NCI-H2029 treated with DMSO at 0.1 percent for 48 hours (cell line): ENCODE measurements around the gene CENPP.

Source experiments
- DNase-seq: peaks from one replicate; lab custom pipeline; 2025; lab: John Stamatoyannopoulos, UW

CENPP gene

DNA sequence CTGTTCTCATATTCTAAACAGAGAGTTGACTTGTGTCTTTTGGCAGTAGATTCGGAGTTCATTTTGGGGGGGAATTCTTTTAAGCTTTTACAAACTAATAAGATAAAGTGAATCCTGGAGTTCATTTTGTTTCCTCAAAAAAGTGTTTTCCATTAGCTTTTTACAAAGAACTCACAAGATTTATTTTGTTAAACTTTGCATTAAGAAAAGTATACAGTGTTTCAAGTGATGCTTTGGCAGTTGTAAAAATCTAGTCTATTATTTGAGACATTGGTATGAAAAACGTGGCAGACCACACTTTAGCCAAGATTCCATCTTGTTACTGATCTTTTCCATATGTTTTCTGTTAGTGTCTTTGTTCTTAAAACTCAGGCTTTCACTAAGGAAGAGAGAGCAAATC lies 99.7 kb downstream of the CENPP start:
- DNase-seq, result no peak

DNA sequence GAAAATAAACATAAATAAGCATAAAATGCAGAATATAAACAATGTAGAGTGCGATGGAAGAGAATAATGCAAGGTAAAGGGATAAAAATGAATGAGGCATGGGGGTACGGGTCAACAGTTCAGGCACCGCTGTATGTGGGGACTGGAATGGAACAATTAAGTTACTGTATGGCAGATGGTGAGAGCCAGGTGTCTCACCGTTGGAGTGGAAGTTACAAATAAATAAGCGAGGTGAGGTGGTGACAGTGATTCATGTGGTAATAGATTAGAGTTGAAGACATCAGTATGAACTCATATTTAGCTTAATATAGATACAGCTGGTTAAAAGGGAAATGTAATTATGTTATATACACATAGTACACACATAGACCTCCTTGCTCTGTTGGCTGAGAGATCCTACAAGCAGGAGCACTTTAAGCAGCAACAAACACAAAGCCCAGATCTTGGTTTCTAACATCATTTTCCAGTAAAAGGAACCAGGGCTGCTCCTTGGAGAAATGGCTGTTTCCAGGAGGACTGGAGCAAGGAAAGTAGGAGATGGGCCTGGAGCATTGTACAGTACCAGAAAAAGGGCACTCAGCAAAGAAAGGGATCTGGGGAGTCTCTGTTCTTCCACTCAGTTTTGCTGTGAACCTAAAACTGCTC lies 100.9 kb downstream of the CENPP start:
- no peak for DNase-seq

DNA sequence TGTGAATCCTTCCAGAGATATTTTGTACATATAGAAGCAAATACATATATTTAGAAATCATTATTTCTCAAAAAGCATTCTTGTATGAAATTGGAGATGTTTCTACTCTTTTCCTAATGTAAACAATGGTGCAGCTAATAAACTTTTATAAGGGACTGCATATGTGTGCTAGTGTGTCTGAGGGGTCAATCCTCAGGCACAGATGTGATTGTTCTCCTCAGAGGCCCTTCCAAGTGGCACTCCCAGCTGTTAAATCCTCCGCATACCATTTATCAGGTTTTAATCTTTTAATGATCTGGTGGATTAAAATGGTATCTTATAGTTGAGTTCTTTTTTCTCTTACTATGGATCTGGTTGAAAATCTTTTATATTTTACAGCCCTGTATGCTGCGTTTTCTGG lies 104.1 kb downstream of the CENPP start:
- DNase-seq, result no peak

DNA sequence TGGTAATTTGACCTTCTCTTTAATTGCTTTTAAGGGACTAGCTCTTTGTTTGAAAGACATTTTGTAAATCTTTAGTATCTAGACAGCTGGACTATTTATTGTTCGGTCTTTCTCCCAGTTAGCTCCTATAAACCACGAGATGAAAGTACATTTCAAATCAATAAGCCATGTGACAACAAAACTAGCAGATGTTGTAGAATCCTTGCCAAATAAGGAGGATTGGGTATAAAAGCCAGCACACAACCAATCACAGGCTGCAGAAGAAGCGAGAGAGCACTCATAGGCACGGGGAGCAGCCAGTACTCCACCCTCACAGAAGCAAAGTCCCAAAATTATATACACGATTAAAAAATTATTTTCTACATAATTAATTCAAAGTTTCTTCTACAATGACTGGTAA lies 106.6 kb downstream of the CENPP start:
- no peak for DNase-seq

DNA sequence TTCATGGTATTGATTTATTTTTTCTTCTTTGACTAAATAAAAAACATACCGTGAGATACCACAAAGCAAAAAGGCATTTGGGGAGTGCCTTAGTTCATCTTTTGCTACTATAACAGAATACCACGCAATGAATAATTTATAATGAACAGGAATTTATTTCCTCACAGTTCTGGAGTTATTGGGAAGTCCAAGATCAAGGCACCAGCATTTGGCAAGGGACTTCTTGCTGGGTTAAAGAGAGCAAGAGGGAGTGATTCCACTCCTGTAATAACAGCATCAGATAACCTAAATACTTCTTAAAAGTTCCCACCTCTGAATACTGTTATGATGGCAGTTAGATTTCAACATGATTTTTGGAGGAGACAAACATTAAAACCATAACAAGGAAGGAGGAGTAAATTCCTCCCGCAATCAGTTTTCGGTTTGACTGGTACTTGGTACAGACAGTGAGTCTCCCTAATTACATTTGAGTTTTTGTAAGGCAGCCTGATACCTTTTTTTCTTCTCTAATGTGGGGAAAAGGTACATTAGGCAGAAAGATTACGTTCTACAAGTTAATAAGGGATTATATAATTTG lies 107.3 kb downstream of the CENPP start:
- DNase-seq, result no peak

DNA sequence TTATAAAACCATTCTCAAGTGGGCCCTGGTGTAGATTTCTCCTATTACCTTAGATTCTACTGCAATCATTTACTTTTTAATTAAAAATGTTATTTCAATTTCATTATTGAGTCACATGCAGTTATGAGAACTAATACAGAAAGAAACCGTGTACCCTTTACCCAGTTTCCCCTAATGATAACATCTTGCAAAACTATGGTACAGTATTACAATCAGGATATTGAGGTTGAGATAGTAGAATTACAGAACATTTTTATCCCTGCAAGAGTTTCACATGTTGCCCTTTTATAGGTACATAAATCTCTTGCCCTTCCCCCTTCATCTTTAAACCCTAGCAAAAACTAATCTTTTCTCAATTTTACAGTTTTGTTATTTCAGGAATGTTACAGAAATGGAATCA lies 109.5 kb downstream of the CENPP start:
- no peak for DNase-seq

DNA sequence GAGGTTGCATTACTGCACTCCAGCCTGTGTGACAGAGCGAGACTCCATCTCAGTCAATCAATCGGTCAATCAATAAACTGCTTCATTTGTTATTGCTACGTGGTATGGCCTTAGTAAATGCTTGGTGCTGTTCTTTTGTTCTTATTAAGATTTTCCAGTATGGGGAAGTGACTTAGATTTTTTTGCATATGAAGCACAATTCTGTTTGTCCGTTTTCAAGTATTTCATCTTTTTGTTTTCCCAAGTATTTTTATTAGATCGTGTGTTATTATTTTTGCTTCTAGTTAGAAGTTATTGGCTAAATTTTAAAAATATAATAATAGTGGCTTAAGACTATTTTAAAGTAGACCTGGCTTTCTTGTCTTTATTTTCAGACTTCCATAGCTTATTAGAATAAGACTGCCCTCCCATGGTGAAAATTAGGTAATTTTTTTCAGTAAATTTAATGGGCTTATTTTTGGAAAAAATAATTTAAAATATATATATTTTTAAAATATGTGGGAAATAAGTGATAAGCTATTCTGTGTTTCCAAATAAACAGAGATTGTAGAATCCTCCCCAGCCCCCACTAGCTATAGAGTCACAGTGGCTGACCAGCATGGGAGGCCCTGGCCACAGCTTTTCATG lies 113.3 kb downstream of the CENPP start:
- no peak for DNase-seq

DNA sequence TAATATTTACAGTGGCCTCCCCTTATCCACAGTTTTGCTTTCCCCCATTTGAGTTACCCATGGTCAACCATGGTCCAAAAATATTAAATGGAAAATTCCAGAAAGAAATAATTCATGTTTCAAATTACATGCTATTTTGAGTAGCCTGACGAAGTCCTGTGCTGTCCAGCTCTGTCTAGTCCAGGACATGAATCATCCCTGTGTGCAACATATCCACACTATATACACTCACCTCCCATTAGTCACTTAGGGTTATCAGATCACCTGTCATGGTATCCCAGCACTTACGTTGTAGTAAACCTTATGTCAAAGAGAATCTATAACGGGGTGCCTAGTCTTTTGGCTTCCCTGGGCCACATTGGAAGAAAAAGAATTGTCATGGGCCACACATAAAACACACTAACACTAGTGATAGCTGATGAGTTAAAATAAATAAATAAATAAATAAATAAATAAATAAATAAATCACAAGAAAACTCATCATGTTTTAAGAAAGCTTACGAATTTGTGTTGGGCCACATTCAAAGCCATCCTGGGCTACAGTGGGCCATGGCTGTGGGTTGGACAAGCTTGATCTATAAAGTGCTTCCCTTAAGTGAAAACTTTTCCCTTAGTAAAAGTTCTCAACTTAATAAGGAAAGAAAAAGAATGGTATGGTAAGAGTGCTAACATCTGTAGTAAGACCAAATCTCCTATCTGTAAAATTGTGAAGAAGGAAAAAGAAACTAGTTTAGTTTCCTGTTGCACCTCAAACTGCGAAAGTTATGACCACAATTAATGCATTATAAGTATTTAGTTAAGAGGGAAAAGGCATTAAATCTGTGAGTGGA lies 114.4 kb downstream of the CENPP start:
- no peak for DNase-seq

DNA sequence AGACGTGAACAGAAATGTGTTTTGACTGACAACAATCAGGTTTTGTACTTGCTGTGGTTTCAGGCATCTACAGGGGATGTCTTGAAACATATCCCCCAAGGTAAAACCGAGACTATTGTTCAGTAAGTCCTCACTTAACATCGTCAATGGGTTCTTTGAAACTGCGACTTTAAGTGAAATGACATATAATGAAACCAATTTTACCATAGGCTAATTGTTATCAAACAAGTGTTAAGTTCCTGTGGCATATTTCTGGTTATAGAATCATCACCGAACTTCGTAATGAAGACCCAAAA lies 114.9 kb downstream of the CENPP start:
- no peak for DNase-seq

DNA sequence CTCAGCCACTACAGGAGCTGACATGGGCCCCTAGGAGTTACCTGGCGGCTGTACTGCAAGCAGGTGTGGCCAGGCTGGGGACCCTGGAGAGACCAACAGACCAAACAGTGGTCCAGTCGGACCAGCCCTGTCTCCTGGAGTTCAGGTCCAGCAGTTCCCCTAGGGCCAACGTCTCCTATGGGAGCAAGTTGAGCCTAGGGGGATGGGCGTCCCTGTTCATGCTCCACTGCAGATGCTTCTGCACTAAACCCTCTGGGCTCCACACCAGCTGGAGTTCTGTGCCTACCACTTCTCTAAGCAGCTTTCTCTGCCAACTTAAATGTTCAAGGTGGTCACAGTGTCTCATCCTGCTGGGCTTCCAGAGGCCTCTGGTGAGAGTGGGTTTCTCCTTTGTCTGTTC lies 119.1 kb downstream of the CENPP start:
- no peak for DNase-seq

DNA sequence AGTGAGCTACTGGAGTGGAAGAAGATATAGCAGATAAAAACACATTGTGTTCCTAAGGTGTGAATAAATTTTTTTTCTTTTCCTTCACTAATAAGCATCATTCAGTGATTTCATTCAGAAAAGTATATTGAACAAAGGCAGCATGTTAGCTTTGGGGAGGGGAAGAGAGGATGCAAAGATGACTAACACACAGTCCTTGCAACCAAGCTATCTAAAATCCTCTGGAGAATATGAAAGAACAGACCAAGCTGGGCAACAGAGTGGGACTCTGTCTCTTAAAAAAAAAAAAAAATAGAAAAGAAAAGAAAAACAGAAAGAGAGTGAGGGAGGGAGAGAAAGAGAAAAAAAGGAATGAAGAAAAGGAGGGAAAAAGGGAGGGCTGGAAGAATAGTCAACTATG lies 120.8 kb downstream of the CENPP start:
- DNase-seq, result no peak

DNA sequence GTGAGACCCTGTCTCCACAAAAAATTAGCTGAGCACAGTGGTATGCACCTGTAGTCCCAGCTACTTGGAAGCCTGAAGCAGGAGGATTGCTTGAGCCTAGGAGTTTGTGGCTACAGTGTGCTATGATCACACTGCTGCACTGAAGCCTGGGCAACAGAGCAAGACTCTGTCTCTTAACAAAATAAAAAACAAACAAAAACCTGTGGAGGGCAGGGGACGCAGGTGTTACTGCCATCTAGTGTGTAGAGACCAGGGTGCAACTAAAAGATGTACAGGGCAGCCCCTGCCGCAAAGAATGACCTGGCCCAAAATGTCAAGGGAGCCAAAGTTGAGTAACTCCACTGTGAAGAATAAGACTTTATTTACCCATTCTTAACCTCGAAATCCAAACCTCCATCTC lies 129.5 kb downstream of the CENPP start:
- no peak for DNase-seq

DNA sequence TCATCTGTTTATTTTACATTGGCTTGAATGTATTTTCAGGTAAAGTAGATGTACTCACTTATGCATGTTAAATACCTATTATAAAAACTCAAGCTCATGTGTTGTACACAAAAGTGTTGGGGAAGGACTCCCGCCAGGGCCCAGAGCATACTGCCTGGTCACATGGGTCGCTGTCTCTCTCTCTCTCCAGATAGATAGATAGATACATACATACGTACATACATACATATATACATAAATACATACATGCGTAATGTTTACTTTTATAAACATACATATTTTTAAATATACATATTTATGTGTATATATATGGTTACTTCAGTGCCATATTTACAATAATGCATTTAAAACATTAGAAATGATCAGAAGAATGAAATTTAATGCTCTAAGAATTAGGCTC lies 131.8 kb downstream of the CENPP start:
- no peak for DNase-seq

DNA sequence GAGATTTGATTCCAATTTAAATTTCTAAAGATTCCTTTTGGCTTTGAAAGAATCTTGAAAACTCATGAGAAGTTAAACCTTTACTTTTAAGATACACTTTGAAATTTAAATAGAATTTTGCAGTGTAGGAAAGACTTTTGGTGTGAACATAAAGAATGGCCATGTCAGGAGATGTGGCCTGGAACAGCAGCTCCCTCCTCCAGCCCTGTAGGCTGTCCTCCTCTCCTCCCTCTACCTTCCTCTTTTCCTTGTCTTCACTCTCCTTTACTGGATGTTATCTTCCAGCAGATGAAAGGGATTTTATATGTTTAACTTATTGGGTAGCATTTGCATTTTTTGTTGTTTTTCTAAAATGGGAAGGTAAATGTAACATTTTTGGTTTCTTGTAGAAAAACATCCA lies 137.6 kb downstream of the CENPP start:
- no peak for DNase-seq

DNA sequence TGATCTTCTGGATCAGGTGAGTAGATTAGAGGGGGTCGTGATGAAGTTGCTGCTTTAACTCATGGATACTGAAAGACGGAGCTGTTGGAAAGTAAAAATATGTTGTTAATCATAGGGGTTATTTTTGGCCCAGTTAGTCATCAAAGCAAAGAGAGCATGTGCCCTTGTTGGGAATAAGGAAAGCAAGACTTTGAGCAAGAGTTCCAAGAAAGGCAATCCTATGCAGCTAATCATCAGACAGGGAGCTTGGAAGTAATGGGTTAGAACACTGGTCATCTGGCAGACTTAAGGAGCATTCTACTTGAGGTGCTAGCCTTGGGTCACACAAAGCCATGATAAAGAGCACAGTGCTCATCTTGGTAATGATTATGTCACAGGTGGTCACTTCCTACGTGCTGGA lies 138.2 kb downstream of the CENPP start:
- DNase-seq, result no peak

DNA sequence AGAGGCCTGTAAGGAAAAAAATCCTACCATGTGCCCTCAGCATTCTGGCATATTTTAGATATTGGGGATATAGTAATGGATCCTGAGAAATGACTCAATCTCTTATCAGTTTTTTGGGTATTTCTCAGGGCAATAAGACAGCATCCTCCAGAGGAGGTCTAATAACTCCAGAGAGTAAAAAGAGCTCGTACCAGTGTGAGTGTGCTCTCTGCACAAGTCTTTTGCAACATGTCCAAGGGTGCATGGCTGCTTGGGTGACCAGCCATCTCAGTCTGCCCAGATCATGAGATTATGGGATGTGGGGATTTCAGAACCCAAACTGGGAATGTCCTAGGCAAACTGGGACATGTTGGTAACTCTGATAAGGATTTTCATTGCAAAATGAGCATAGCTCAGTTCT lies 141.3 kb downstream of the CENPP start:
- no peak for DNase-seq

DNA sequence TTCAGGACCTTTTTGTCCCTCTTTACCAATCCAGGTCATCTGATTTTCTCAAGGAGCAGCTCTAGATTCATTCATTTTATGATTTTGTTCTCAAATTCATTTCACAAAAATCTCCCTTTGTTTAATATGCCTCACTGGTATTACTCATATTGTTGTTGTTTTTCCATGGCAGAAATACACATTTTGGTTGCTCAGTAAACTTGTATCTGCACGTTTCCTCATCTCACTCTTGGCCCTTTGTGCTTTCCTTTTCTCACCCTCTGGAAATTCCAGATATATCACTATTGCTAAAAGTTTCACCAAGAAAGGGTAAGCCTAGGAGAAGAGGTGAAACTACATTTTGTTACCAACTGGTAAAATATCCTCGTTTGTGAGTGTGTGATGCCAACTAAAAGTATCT lies 141.8 kb downstream of the CENPP start:
- DNase-seq, result no peak

DNA sequence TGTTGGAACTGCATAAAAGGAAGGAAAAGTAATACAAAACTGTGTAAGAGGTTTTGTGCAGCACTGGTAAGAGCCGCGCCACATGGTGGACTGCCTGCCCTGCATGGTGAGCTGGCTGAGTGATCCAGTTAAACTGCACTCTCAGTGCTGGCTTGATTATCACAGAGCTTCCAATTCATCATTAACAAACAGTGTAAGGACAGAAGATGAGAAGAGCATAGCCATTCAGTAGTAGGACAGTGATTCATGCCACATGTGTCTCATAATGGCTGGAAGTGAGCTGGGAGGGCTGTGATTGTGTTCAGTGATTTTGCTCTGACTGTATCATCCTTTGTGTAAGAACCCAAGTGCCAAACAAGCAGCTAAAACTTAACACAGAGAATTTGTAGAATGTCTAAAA lies 142.5 kb downstream of the CENPP start:
- DNase-seq, result no peak

DNA sequence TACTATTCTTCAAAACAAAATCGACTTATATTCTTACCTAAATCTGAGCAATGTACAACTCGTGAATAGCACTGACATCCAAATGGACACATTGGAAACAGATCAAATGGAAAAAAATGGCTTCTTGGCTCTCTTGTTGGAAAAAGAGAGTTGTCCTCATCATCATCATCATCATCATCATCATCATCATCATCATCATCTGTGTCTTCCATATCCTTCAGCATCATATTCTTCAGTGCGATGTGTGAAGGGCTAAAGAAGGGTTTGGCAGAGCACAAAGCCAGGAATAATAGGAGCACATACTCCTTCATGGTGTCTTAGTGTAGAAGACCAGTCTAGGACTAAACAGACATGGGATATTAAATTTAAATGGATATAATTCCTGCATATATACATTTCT lies 148.8 kb downstream of the CENPP start:
- no peak for DNase-seq

DNA sequence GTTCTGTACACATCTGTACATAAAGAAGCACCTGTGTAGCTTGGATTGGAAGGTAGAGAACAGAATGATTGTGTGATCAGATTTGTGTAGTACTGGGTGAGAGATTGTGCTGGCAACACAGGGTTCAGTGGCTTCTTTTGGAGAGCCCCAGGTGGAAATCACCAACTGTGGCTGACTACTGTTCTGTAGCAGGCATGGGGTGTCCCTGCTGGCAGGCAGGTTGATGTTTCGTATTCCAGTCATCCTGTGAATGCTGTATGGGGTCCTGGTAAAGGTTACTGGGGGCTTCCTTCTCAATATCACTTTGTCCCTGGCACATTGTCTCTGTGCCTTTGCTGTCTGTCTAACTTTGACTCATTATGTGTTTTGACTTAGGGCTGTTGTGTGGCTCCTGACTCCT lies 151.2 kb downstream of the CENPP start:
- DNase-seq, result no peak

DNA sequence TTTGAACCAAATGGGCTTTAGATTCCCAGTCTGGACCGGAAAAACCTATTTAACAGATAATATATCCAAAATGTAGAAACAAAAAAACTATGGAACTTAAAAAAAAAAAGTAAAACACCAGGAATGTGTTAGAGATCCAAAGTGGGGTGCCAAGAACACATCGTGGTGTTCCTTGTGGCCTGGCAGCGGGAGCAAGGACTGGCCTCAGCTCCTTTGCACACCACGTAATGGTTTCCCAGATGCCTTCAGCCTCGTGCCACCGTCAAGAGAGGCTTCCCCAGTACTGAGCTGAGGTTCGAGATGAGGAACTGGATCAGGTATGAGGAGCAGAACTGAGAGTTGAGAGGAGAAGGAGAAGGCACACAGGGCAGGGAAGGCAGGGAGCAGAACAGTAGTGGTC lies 153.0 kb downstream of the CENPP start:
- DNase-seq, result no peak

DNA sequence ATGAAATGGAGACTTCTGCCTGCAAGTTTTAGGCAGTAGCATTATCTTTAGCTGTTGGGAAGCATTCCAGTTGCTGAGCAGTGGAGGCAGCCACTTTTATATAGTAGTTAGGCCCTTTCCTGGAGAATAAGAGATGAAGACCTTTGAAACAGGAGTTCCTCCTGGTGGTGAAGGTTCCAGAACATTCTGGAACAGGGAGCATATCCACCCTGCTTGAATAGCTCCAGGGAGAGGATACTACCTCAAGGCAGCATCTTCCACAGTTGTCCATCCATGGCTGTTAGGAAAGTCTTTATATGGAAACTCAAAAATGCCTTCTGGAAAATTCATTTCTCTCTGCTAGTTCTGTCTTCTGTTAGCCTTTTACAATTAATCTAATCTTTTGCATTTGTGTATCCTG lies 153.6 kb downstream of the CENPP start:
- DNase-seq, result no peak

DNA sequence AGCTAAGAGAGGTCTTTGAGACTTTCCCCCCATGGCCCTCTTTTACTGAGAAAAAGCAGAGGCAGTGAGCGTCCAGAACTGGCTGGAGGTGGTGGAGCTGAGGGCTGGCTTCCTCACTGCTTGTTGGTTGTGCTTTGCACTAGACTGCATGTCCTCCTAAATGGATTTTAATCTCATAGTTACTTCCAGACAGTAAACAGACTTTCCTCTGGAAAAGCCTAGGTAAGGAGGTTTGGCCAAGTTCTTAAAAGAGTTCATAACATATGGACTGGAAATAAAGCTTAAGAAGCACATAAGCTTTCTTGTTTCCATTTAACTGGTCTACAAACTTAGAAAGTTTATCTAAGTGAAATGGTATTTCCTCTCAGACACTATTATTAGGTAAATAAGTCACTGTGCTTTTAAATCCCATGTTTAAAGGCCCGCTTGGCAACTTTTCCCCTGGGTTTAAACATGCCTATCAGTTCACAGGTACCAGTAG lies 154.6 kb downstream of the CENPP start:
- DNase-seq, result no peak
